ENCODE results near the gene FBXO30.

Gene FBXO30

DNA sequence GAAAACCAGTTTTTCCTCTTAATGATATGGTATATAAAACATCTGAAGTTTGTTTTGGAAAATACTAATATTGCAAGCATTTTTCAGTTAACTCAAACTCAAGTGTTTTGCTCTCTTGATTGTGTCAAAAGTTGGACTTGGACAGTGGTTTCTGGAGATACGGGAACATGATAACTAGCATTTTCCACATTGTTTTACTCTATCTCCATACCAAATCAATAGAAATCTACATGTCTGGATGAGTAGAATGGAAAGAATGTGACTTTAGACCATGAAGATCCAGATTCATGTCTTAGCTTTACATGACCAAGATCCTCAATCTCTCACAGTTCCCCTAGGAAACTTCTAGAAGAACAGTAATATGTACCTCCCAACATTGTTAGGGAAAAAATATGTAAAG, 22.2 kb upstream of the FBXO30 start:
- no peak for FAIRE-seq
- DNase-seq (ENCODE audit: insufficient read length, low spot score) = no peak
- no peak for TF ChIP-seq POLR2A (IDR thresholded peaks at IDR 0.05; ENCODE audit: low read depth, low read length)

GRCh38 chr6:145836170-145836569, 21.6 kb upstream of the FBXO30 start:
- DNase-seq (ENCODE audit: insufficient read length, low spot score) = no peak
- no peak for FAIRE-seq
- TF ChIP-seq POLR2A (IDR thresholded peaks at IDR 0.05; ENCODE audit: low read depth, low read length) = no peak

- no peak for TF ChIP-seq POLR2A (IDR thresholded peaks at IDR 0.05; ENCODE audit: low read depth, low read length)
- FAIRE-seq (no peak), DNase-seq (ENCODE audit: insufficient read length, low spot score) (no peak)
These were observed 16.0 kb upstream of the FBXO30 start for GRCh38 chr6:145830612-145831011.

DNA sequence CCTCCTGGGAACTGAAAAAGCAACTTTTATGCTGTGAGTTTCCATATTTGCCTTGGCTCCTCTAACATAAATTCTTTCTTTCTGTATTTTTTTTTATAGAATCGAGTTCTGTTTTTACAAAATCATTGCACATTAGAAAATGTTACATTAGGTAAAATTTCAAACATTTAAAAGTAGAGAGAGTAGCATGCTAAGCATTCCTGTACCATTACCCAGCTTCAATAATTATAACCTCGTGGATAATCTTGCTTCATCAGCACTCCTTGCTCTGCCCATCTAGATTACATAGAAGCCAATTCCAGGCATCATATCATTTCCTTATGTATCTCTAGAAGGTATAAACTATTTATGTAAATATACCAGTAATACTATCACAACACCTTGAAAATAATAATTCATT, 15.4 kb upstream of the FBXO30 start:
- DNase-seq (ENCODE audit: insufficient read length, low spot score) (no peak), FAIRE-seq (no peak)
- TF ChIP-seq POLR2A (IDR thresholded peaks at IDR 0.05; ENCODE audit: low read depth, low read length) = no peak

- TF ChIP-seq POLR2A (IDR thresholded peaks at IDR 0.05; ENCODE audit: low read depth, low read length) = no peak
- FAIRE-seq (no peak), DNase-seq (ENCODE audit: insufficient read length, low spot score) (no peak)
These were observed 14.5 kb upstream of the FBXO30 start for GRCh38 chr6:145829102-145829501.

GRCh38 chr6:145824344-145824743, 9.7 kb upstream of the FBXO30 start:
- no peak for TF ChIP-seq POLR2A (IDR thresholded peaks at IDR 0.05; ENCODE audit: low read depth, low read length)
- FAIRE-seq (no peak), DNase-seq (ENCODE audit: insufficient read length, low spot score) (no peak)

GRCh38 chr6:145823328-145823944, 8.8 kb upstream of the FBXO30 start:
- TF ChIP-seq POLR2A (IDR thresholded peaks at IDR 0.05; ENCODE audit: low read depth, low read length) = no peak
- FAIRE-seq (no peak), DNase-seq (ENCODE audit: insufficient read length, low spot score) (no peak)

GRCh38 chr6:145822456-145822855, 7.9 kb upstream of the FBXO30 start:
- FAIRE-seq = no peak
- no peak for TF ChIP-seq POLR2A (IDR thresholded peaks at IDR 0.05; ENCODE audit: low read depth, low read length)

DNA sequence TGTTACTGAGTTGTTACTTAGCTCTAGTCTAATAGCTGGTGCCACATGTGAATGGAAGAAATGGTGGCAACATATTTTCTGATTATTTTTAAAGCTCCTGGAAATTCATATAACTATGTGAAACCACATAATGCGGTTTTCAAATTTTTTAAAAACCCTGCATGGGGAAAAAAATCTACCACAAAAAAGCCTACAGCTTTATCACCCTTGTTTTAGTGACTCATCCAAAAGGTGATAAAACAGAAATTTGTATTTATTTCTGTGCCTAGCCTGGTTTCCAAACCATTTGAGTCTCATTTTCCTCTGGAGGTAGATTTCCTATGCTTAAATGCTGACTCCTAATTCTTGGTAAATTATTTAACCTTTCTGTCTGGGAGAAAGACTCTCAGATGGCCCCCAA, 5.4 kb upstream of the FBXO30 start:
- TF ChIP-seq POLR2A (IDR thresholded peaks at IDR 0.05; ENCODE audit: low read depth, low read length) = no peak
- FAIRE-seq = no peak
- DNase-seq (ENCODE audit: insufficient read length, low spot score) = no peak

More at GRCh38 chr6:145822456-145822855, 7.9 kb upstream of the FBXO30 start:
- no peak for DNase-seq (ENCODE audit: insufficient read length, low spot score)

DNA sequence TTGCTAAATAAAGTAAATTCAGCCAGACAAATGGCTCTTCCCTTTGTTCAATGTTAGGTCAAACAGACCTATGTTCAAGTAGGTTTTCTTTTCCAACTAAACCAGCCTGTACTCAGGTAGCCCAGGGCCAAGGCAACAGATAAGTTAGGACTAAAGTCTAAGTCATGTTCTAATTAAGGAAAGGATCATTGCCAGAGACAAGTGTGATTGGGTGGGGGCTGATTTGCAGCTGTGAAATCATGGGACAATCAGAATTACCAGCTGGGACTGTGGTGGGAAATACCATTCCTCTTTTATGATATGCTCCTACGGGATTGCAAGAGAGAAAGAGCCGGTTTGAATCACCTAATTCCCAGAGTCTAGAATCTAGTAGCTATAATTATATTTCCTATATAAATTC, 4.2 kb upstream of the FBXO30 start:
- FAIRE-seq (no peak), DNase-seq (ENCODE audit: insufficient read length, low spot score) (no peak)
- no peak for TF ChIP-seq POLR2A (IDR thresholded peaks at IDR 0.05; ENCODE audit: low read depth, low read length)

GRCh38 chr6:145816392-145816791, 1.8 kb upstream of the FBXO30 start:
- no peak for DNase-seq (ENCODE audit: insufficient read length, low spot score)
- no peak for FAIRE-seq
- no peak for TF ChIP-seq POLR2A (IDR thresholded peaks at IDR 0.05; ENCODE audit: low read depth, low read length)

DNA sequence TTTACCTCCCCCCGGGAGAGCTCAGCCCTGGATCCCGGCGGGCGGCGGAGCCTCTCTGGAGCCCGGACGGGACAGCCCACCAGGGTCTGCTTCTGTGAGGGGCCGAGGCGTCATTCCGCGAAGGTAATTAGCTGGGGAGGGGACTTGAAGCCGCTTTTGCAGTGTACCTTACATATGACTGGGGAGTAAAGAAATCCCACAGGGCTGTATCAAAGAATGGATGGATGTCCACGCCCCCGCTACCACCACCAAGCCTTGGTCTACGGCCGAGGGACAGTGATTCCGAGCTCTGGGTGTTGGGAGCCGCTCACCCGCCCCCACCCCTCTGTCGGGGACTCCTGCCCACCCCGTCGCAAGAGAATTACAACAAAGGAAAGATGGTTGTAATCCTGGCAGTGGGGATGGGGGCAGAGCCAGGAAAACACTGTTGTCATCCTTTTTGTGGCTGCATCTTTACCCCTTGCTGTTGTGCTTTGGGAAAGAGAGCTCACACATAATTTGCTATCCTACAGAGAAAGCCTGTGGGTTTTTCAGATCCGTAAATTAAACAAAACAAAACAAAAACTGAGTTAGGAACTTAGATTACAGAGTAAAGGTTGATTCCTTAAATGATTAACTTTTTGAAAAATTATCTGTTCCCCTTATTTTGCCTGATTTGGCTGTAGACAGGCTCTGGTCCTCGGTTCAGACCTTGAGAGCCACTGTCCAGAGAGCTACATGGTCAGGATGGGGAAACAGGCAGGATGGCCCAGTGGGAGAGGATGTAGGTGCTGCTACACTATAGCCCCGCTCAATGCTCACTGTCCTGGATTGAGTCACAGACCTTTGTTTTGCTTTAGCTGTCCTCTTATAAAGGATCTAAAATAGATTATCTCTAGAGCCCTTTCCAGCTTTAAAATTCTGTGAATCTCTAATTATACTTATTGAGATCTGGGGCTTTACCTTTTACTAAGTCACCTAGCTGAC, 997 bp upstream of the FBXO30 start:
- peak; percentile 19 for DNase-seq (ENCODE audit: insufficient read length, low spot score)
- TF ChIP-seq POLR2A (IDR thresholded peaks at IDR 0.05; ENCODE audit: low read depth, low read length) = no peak
- FAIRE-seq = no peak

DNA sequence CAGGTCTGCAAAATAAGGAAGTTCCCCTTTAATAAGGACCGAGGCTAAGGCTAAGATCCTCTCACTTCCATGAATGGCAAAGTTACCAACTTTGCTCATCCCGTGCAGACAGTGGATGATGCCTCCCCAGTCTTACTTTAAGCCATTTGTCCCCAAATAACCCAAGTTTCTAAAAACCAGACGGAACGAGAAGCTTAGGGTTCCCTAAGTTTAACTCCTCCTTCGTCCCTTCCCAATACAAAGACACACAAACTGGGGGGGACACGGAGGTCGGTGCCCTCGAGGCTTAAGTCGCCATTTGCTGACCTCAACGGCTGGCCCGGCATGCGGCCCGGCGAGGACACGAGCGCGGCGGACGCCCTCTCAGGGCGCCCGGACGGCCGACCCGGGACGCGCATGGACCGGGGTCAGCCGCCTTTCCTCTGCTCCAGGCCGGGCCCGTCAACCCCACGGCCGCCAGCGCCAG, 527 bp downstream of the FBXO30 start:
- no peak for TF ChIP-seq POLR2A (IDR thresholded peaks at IDR 0.05; ENCODE audit: low read depth, low read length)
- FAIRE-seq (peak; percentile 67), DNase-seq (ENCODE audit: insufficient read length, low spot score) (peak; percentile 2)

DNA sequence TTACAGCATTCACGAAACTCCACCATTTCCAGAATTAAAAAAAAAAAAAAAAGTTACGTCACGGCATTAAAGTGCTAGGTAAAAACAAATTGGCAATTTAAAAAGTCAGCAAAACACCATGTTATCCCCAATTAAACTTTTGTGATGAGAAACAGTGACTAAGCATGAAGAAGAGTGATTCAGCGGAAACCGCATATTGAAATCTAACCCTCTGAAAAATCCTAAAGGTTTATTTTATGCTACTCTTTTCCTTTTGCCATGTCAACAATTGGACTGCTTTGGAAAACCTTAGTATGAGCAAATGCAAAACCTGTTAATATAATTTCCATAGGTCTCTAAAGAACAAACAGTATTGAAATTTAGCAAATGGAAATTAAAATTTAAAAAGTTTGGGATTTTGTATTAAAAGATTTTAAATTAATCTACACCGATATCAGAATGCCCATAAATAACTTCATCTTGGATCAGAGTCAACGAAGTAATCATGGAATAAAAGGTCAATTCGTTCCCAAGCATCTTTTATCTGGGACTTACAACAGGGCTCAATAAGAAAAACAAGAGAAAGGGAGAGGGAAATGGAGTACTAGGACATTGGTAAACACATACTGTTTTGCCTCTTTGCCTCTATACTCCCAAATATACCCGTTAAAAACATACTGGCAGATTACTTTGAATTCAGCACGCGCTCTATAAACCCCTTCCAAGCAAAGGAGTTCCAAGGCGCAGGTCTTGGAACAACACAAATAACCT, 1.1 kb downstream of the FBXO30 start:
- no peak for FAIRE-seq
- no peak for DNase-seq (ENCODE audit: insufficient read length, low spot score)
- no peak for TF ChIP-seq POLR2A (IDR thresholded peaks at IDR 0.05; ENCODE audit: low read depth, low read length)
